GM23248 (cell line): ENCODE results near the gene MAN1C1. TPM values are rescaled to one million over a fixed set of nuclear protein-coding genes. Genes with fewer than 3 reads are reported as not detected.

Source experiments
- DNase-seq: peaks from one replicate; pipeline ENCODE4 v3.0.0-alpha.2; 2015
- H2AFZ ChIP-seq: fragments of 200-600 bp; sonication (generic); 2 replicates; pipeline ENCODE4 v1.6.1; 2016; ENCODE audit warnings: antibody characterized with exemption
- H3F3A ChIP-seq: fragments of 200-600 bp; sonication (generic); 2 replicates; pipeline ENCODE4 v1.6.1; 2016; ENCODE audit warnings: mild to moderate bottlenecking, antibody characterized with exemption, mixed run types; ENCODE audit not compliant: insufficient read depth
- H3K27ac ChIP-seq: fragments of 200-600 bp; sonication (generic); 2 replicates; pipeline ENCODE4 v1.5.1; 2016; ENCODE audit warnings: mild to moderate bottlenecking
- H3K27me3 ChIP-seq: fragments of 200-600 bp; sonication (generic); replicated peaks from 2 replicates; pipeline ENCODE4 v1.6.1; 2016; ENCODE audit warnings: mild to moderate bottlenecking; ENCODE audit not compliant: insufficient read depth
- H3K36me3 ChIP-seq: fragments of 200-600 bp; sonication (generic); 2 replicates; pipeline ENCODE4 v1.6.1; 2016; ENCODE audit warnings: low read depth, mild to moderate bottlenecking
- H3K4me1 ChIP-seq: fragments of 200-600 bp; sonication (generic); 2 replicates; pipeline ENCODE4 v1.6.1; 2016; ENCODE audit warnings: mild to moderate bottlenecking; ENCODE audit not compliant: insufficient read depth
- H3K4me2 ChIP-seq: fragments of 200-600 bp; sonication (generic); one replicate; pipeline ENCODE4 v1.6.1; 2016; ENCODE audit warnings: mild to moderate bottlenecking; ENCODE audit not compliant: unreplicated experiment
- H3K4me3 ChIP-seq: fragments of 200-600 bp; sonication (generic); 2 replicates; pipeline ENCODE4 v1.5.1; 2016; ENCODE audit warnings: mild to moderate bottlenecking
- H3K79me2 ChIP-seq: fragments of 200-600 bp; sonication (generic); 2 replicates; pipeline ENCODE4 v1.6.1; 2016; ENCODE audit warnings: mild to moderate bottlenecking; ENCODE audit not compliant: insufficient read depth
- H3K9ac ChIP-seq: fragments of 200-600 bp; sonication (generic); 2 replicates; pipeline ENCODE4 v1.6.1; 2016; ENCODE audit warnings: mild to moderate bottlenecking
- H3K9me2 ChIP-seq: fragments of 200-600 bp; sonication (generic); 2 replicates; pipeline ENCODE4 v1.6.1; 2016; ENCODE audit warnings: mixed run types, mild to moderate bottlenecking, moderate library complexity; ENCODE audit not compliant: insufficient read depth
- H3K9me3 ChIP-seq: fragments of 200-600 bp; sonication (generic); one replicate; pipeline ENCODE4 v1.6.1; 2017; ENCODE audit warnings: low read depth
- H4K20me1 ChIP-seq: fragments of 200-600 bp; sonication (generic); 2 replicates; pipeline ENCODE4 v1.6.0; 2016; ENCODE audit not compliant: insufficient read depth
- EZH2 ChIP-seq: fragments of 200-600 bp; sonication (generic); IDR thresholded peaks from 2 replicates; pipeline ENCODE4 v1.6.1; 2018; ENCODE audit warnings: antibody characterized with exemption, mild to moderate bottlenecking; ENCODE audit not compliant: insufficient read depth, poor library complexity, severe bottlenecking
- EZH2phosphoT487 ChIP-seq: fragments of 200-600 bp; sonication (generic); IDR thresholded peaks from 2 replicates; pipeline ENCODE4 v1.6.1; 2018; ENCODE audit warnings: antibody characterized with exemption, moderate library complexity, mild to moderate bottlenecking, low read depth; ENCODE audit not compliant: insufficient read depth
- WGBS, 2 experiments: methylation state at CpG; one replicate each; pipeline ENCODE4 v1.1.6; 2015 to 2017; ENCODE audit warnings: low lambda C conversion rate in 2 of 2, low coverage in 1 of 2; ENCODE audit errors: missing lambda C conversion rate in 2 of 2; 5-methylcytosine and 5-hydroxymethylcytosine counted together
- in situ Hi-C: fragments of 300-500 bp; cut with MboI; formaldehyde crosslinking; loops from 2 replicates; pipeline ENCODE4 v1.15.0; 2020
- polyA plus RNA-seq: library from polyadenylated mRNA; unstranded; fragments of >200 nt; fragmentation: Nextera tagmentation; extraction: Ambion mirVana; gene quantifications from 2 replicates; pipeline ENCODE4 v1.2.1, GENCODE V29; 2016
- total RNA-seq: library from RNA; depleted of rRNA; stranded (reverse); fragments of >200 nt; shearing (Covaris generic); gene quantifications from 2 replicates; pipeline ENCODE4 v1.2.3, GENCODE V29; 2014

The MAN1C1 gene
- total and polyA plus RNA-seq, 2 experiments from 2014 or later, result 0.29 to 1.1 TPM

GRCh38 chr1:25756215-25756614, 139.6 kb downstream of the MAN1C1 start:
- no peaks in the 10 kb centered on the region for H3K36me3 ChIP-seq
- H3K4me1 ChIP-seq, result no peaks in the 10 kb centered on the region
- H3K4me2 ChIP-seq, result no peak overlapping the region
- no peak overlapping the region for H3K4me3 ChIP-seq
- in situ Hi-C loops, result no loop called here
- no peaks in the 10 kb centered on the region for H3K9me2 ChIP-seq
- H3F3A ChIP-seq, result no peaks in the 10 kb centered on the region
- H4K20me1 ChIP-seq, result no peaks in the 10 kb centered on the region
- no peak overlapping the region for H3K27ac ChIP-seq
- WGBS, 2 experiments, result 73 to 91% methylated on average over 3 of the region's 3 CpGs
- no peaks in the 10 kb centered on the region for H3K79me2 ChIP-seq
- H3K9me3 ChIP-seq, result no peaks in the 10 kb centered on the region
- TF ChIP-seq EZH2phosphoT487 (no peak), EZH2 (no peak)
- no peak for DNase-seq
- no peak overlapping the region for H3K9ac ChIP-seq
- no peaks in the 10 kb centered on the region; the same call in 1 of the 2 replicates for H3K27me3 ChIP-seq
- H2AFZ ChIP-seq, result no peak overlapping the region

GRCh38 chr1:25757151-25757845, 140.7 kb downstream of the MAN1C1 start:
- Histone ChIP-seq H3K4me2 (no peak overlapping the region), H3F3A (no peaks in the 10 kb centered on the region), H3K79me2 (no peaks in the 10 kb centered on the region), H4K20me1 (no peaks in the 10 kb centered on the region), H2AFZ (no peak overlapping the region), H3K4me3 (no peak overlapping the region), H3K9me3 (no peaks in the 10 kb centered on the region), H3K36me3 (no peaks in the 10 kb centered on the region), H3K9ac (no peak overlapping the region), H3K27me3 (no peaks in the 10 kb centered on the region; the same call in 1 of the 2 replicates), H3K9me2 (no peaks in the 10 kb centered on the region), H3K4me1 (no peaks in the 10 kb centered on the region), H3K27ac (no peak overlapping the region)
- WGBS, 2 experiments, result 73 to 79% methylated on average over 12 of the region's 12 CpGs
- no peak for TF ChIP-seq EZH2
- no peak for DNase-seq
- in situ Hi-C loops, result no loop called here

- Histone ChIP-seq H3K27me3 (no peaks in the 10 kb centered on the region; the same call in 1 of the 2 replicates), H3F3A (no peaks in the 10 kb centered on the region), H4K20me1 (no peaks in the 10 kb centered on the region), H3K79me2 (no peaks in the 10 kb centered on the region), H2AFZ (no peak overlapping the region), H3K4me2 (no peak overlapping the region), H3K36me3 (no peaks in the 10 kb centered on the region), H3K4me1 (no peaks in the 10 kb centered on the region), H3K9me2 (no peaks in the 10 kb centered on the region), H3K9ac (no peak overlapping the region), H3K4me3 (no peak overlapping the region), H3K9me3 (no peaks in the 10 kb centered on the region), H3K27ac (no peak overlapping the region)
- 90 to 94% methylated on average over 5 of the region's 5 CpGs for WGBS, 2 experiments
- in situ Hi-C loops, result no loop called here
- TF ChIP-seq EZH2, result no peak
- TF ChIP-seq EZH2phosphoT487, result no peak
- DNase-seq, result no peak
Measured at GRCh38 chr1:25757846-25758185, 141.2 kb downstream of the MAN1C1 start.

- H3K9ac ChIP-seq, result no peak overlapping the region
- no peak for TF ChIP-seq EZH2
- TF ChIP-seq EZH2phosphoT487, result no peak
- no peaks in the 10 kb centered on the region; the same call in 1 of the 2 replicates for H3K27me3 ChIP-seq
- H3K4me3 ChIP-seq, result no peak overlapping the region
- no peaks in the 10 kb centered on the region for H4K20me1 ChIP-seq
- no peaks in the 10 kb centered on the region for H3K9me2 ChIP-seq
- H3K79me2 ChIP-seq, result no peaks in the 10 kb centered on the region
- 81 to 84% methylated on average over 15 of the region's 15 CpGs for WGBS, 2 experiments
- in situ Hi-C loops, result no loop called here
- no peaks in the 10 kb centered on the region for H3K36me3 ChIP-seq
- no peaks in the 10 kb centered on the region for H3F3A ChIP-seq
- H2AFZ ChIP-seq, result no peak overlapping the region
- H3K9me3 ChIP-seq, result no peaks in the 10 kb centered on the region
- H3K4me1 ChIP-seq, result no peaks in the 10 kb centered on the region
- DNase-seq, result no peak
- H3K27ac ChIP-seq, result no peak overlapping the region
- no peak overlapping the region for H3K4me2 ChIP-seq
Measured at GRCh38 chr1:25758466-25759070, 142.0 kb downstream of the MAN1C1 start.
